Activated naive CD4-positive, alpha-beta T cell treated with Interleukin-2 at 50 U/mL for 16 hours (primary cell): ENCODE data around the gene DIP2A.
A peak's percentile ranks its signal among the peaks of the same experiment; 100 is the strongest.
"Not testable (repeated sequence)": the region's sequence is repeated elsewhere in the genome, so short reads cannot be mapped to it uniquely, and the experiment has no call there.

Source experiments
- DNase-seq: peaks from one replicate; pipeline ENCODE4 v3.0.0-alpha.2; 2020

Gene DIP2A

GRCh38 chr21:46559291-46559983, 100.7 kb downstream of the DIP2A start:
- DNase-seq = peak; percentile 68

GRCh38 chr21:46560568-46561444, 102.1 kb downstream of the DIP2A start:
- no peak for DNase-seq

- no peak for DNase-seq
Measured at GRCh38 chr21:46561445-46562090, 102.9 kb downstream of the DIP2A start.

- no peak for DNase-seq
Measured at GRCh38 chr21:46562472-46562871, 103.8 kb downstream of the DIP2A start.

GRCh38 chr21:46562964-46563607, 104.4 kb downstream of the DIP2A start:
- no peak for DNase-seq

- no peak for DNase-seq
Measured at GRCh38 chr21:46564391-46564790, 105.7 kb downstream of the DIP2A start.

- no peak for DNase-seq
Measured at GRCh38 chr21:46567348-46567747, 108.7 kb downstream of the DIP2A start.

- DNase-seq = no peak
Measured at GRCh38 chr21:46568562-46568961, 109.9 kb downstream of the DIP2A start.

GRCh38 chr21:46569081-46569480, 110.4 kb downstream of the DIP2A start:
- no peak for DNase-seq

GRCh38 chr21:46570119-46570518, 111.4 kb downstream of the DIP2A start:
- no peak for DNase-seq

GRCh38 chr21:46570631-46571030, 111.9 kb downstream of the DIP2A start:
- DNase-seq = no peak

GRCh38 chr21:46572850-46573249, 114.2 kb downstream of the DIP2A start:
- DNase-seq = no peak

GRCh38 chr21:46577786-46578185, 119.1 kb downstream of the DIP2A start:
- not testable (repeated sequence) for DNase-seq

GRCh38 chr21:46579394-46579793, 120.7 kb downstream of the DIP2A start:
- DNase-seq = not testable (repeated sequence)

GRCh38 chr21:46581780-46582307, 123.2 kb downstream of the DIP2A start:
- no peak for DNase-seq

GRCh38 chr21:46585191-46585953, 126.7 kb downstream of the DIP2A start:
- DNase-seq = no peak

GRCh38 chr21:46594276-46594675, 135.6 kb downstream of the DIP2A start:
- no peak for DNase-seq

- no peak for DNase-seq
Measured at GRCh38 chr21:46596201-46596600, 137.5 kb downstream of the DIP2A start.

GRCh38 chr21:46597031-46597430, 138.3 kb downstream of the DIP2A start:
- DNase-seq = no peak

GRCh38 chr21:46597896-46598343, 139.2 kb downstream of the DIP2A start:
- no peak for DNase-seq

- no peak for DNase-seq
Measured at GRCh38 chr21:46598581-46599572, 140.2 kb downstream of the DIP2A start.
